Endothelial cell of umbilical vein (primary cell): ENCODE measurements around the gene GBF1. TPM values are rescaled to one million over a fixed set of nuclear protein-coding genes. Genes with fewer than 3 reads are reported as not detected.

ENCODE experiments used
- BruUV-seq: library from RNA; stranded (reverse); fragments of 400-500 nt; replicated peaks from 2 replicates; lab custom pipeline; 2021; lab: Mats Ljungman, UMichigan
- CTCF ChIA-PET: fragments of 300-600, 350-600 bp; sonication (Branson Sonifier 250); formaldehyde crosslinking; loops from one replicate; lab custom pipeline; 2021; ENCODE audit warnings: antibody characterized with exemption, inconsistent platforms; lab: Charles Lee
- POLR2A ChIA-PET: fragments of 300-600, 350-600 bp; sonication (Branson Sonifier 250); formaldehyde crosslinking; loops from one replicate; lab custom pipeline; 2021; ENCODE audit warnings: antibody characterized with exemption, inconsistent platforms; lab: Charles Lee
- DNase-seq: peaks from one replicate; pipeline ENCODE4 v3.0.0-alpha.2; 2011; ENCODE audit warnings: low read depth, low spot score
- FAIRE-seq: peaks from 2 replicates; lab custom pipeline; 2011; peaks lifted over from hg19 to GRCh38; lab: Jason Lieb, UNC
- H2AFZ ChIP-seq: 2 replicates; pipeline ENCODE4 v1.6.0; 2012; ENCODE audit warnings: low read depth, low read length, control low read depth, inconsistent platforms
- H3K27ac ChIP-seq: 2 replicates; pipeline ENCODE4 v1.5.1; 2011; ENCODE audit warnings: low read depth, mild to moderate bottlenecking, control low read depth, low read length, moderate library complexity; ENCODE audit not compliant: insufficient read depth
- H3K27me3 ChIP-seq, 2 experiments: 2 replicates each; pipeline versions ENCODE4 v1.6.0 to v1.6.1; 2011; ENCODE audit warnings: low read length in 2 of 2, mixed read lengths in 1 of 2; ENCODE audit not compliant: control insufficient read depth in 2 of 2, insufficient read depth in 2 of 2
- H3K36me3 ChIP-seq, 2 experiments: 2 replicates in 1 of 2; 3 replicates in 1 of 2; pipeline ENCODE4 v1.5.1; 2011; ENCODE audit warnings: low read length in 2 of 2, mild to moderate bottlenecking in 1 of 2, moderate library complexity in 1 of 2; ENCODE audit not compliant: control insufficient read depth in 2 of 2, insufficient read depth in 2 of 2; ENCODE audit errors: extremely low read depth in 1 of 2
- H3K4me1 ChIP-seq: 3 replicates; pipeline ENCODE4 v1.5.1; 2011; ENCODE audit warnings: mild to moderate bottlenecking, low read length; ENCODE audit not compliant: control insufficient read depth, insufficient read depth; ENCODE audit errors: extremely low read depth
- H3K4me2 ChIP-seq: 2 replicates; pipeline ENCODE4 v1.6.1; 2011; ENCODE audit warnings: low read length, control low read depth, mixed read lengths; ENCODE audit not compliant: insufficient read depth
- H3K4me3 ChIP-seq, 3 experiments: fragments of 200-600 bp in 1 of 3; sonication (generic), shearing (Covaris generic) in 1 of 3; replicated peaks in 1 of 3; 2 replicates each; pipeline ENCODE4 v1.5.1; 2011 to 2016; ENCODE audit warnings: control low read depth in 3 of 3, low read length in 3 of 3, mild to moderate bottlenecking in 2 of 3, inconsistent platforms in 1 of 3, low read depth in 1 of 3, moderate library complexity in 1 of 3; ENCODE audit not compliant: insufficient read depth in 1 of 3
- H3K79me2 ChIP-seq: 2 replicates; pipeline ENCODE4 v1.6.0; 2012; ENCODE audit warnings: low read length, inconsistent platforms; ENCODE audit not compliant: control insufficient read depth, insufficient read depth
- H3K9ac ChIP-seq: replicated peaks from 2 replicates; pipeline ENCODE3; 2011; ENCODE audit warnings: low read length, control low read depth; ENCODE audit not compliant: insufficient read depth; ENCODE audit errors: extremely low read depth
- H3K9me1 ChIP-seq: replicated peaks from 3 replicates; pipeline ENCODE4 v1.6.0; 2011; ENCODE audit warnings: mild to moderate bottlenecking, low read length; ENCODE audit not compliant: control insufficient read depth, insufficient read depth; ENCODE audit errors: extremely low read depth
- H3K9me3 ChIP-seq: replicated peaks from 2 replicates; pipeline ENCODE4 v1.5.1; 2012; ENCODE audit warnings: low read length, inconsistent platforms; ENCODE audit not compliant: control insufficient read depth, insufficient read depth
- H4K20me1 ChIP-seq: replicated peaks from 2 replicates; pipeline ENCODE3; 2011; ENCODE audit warnings: mild to moderate bottlenecking, low read length; ENCODE audit not compliant: control insufficient read depth, insufficient read depth; ENCODE audit errors: extremely low read depth
- EZH2 ChIP-seq: IDR thresholded peaks from 2 replicates; pipeline ENCODE4 v1.6.1; 2012; ENCODE audit warnings: borderline replicate concordance, low read depth, mild to moderate bottlenecking, moderate library complexity, low read length, inconsistent platforms; ENCODE audit not compliant: severe bottlenecking
- GATA2 ChIP-seq: IDR thresholded peaks from 2 replicates; pipeline ENCODE4 v1.7.0; 2011; ENCODE audit warnings: low read depth, mild to moderate bottlenecking, moderate library complexity, mixed read lengths, low read length; ENCODE audit not compliant: insufficient read length, insufficient read depth
- JUN ChIP-seq: IDR thresholded peaks from 2 replicates; pipeline ENCODE4 v1.6.1; 2011; ENCODE audit warnings: borderline replicate concordance, low read depth; ENCODE audit not compliant: insufficient read length, insufficient read depth
- MYC ChIP-seq: IDR thresholded peaks from one replicate; pipeline ENCODE4 v1.6.1; 2011; ENCODE audit warnings: mild to moderate bottlenecking, low read depth, low read length
- POLR2A ChIP-seq: IDR thresholded peaks from 2 replicates; pipeline ENCODE4 v1.6.1; 2012; ENCODE audit warnings: low read depth, mild to moderate bottlenecking, control low read depth, low read length
- POLR2AphosphoS5 ChIP-seq: IDR thresholded peaks from 2 replicates; pipeline ENCODE4 v1.6.1; 2012; ENCODE audit warnings: low read depth, mild to moderate bottlenecking, control low read depth, low read length, moderate library complexity; ENCODE audit not compliant: insufficient read depth
- dilution Hi-C: fragments of 300-500 bp; cut with MboI; formaldehyde crosslinking; loops from one replicate; pipeline ENCODE4 v1.15.0; 2019; ENCODE audit warnings: low sequenced_read_pairs; ENCODE audit not compliant: extremely low pct_ligation_motif_present
- intact Hi-C: fragments of 100-400 bp; cut with micrococcal nuclease; formaldehyde crosslinking; loops from one replicate; pipeline ENCODE4 v1.10.0; 2022
- polyA plus RNA-seq, 4 experiments: library from polyadenylated mRNA; depleted of rRNA in 3 of 4; stranded (reverse) in 3 of 4; unstranded in 1 of 4; fragments of >200 nt; gene quantifications; 2 replicates each; pipeline versions ENCODE4 v1.2.1 to v1.2.3, GENCODE V29; 2011 to 2012; ENCODE audit warnings: missing spikeins in 1 of 4
- total RNA-seq: library from RNA; stranded (reverse); gene quantifications from 2 replicates; pipeline ENCODE4 v1.2.3, GENCODE V29; 2021
- TF ChIP-seq, protein P1 (sequence below), 2 donors: IDR thresholded peaks; 1 replicate in 1 of 2; 2 replicates in 1 of 2; pipeline ENCODE4 v1.5.1; 2011; ENCODE audit warnings: low read length in 2 of 2, mild to moderate bottlenecking in 2 of 2, moderate library complexity in 2 of 2, control low read depth in 1 of 2, inconsistent platforms in 1 of 2, low read depth in 1 of 2; ENCODE audit not compliant: insufficient read depth in 1 of 2; ENCODE audit errors: extremely low read depth in 1 of 2
- TF ChIP-seq, protein P2 (sequence below): IDR thresholded peaks from 2 replicates; pipeline ENCODE4 v1.6.1; 2011; ENCODE audit not compliant: insufficient read depth, insufficient read length

GBF1 gene
- total and polyA plus RNA-seq, 2 donors (not counting 3 experiments of a cell fraction or from before 2014, with no cell fraction given), result 26.0 to 49.7 TPM

DNA sequence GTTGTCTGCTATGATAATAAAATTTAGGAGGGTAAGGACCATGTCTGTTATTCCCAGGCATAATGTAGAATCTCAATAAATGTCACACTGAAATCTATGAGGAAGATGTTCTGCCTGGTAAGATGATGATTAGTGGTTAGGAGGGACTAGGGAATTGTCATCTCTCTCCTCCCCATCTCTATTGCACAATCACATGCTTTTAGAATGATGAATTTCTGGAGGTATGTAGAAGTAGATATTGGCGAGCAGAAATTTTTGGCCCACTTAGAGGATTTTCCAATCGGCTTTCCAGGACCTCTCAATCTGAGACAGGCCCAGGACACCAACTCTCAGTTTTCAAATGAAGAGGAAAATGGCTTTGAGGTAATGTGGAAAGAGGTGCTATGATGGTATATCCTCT lies 2.0 kb upstream of the GBF1 start:
- Histone ChIP-seq H4K20me1 (peaks cover 3% of the 10 kb centered on the region), H3K27me3 (peaks cover 25 to 26% of the 10 kb centered on the region in 2 experiments), H3K4me2 (no peak overlapping the region), H2AFZ (no peak overlapping the region), H3K4me3 (no peak overlapping the region), H3K27ac (no peak overlapping the region), H3K4me1 (peaks cover 29% of the 10 kb centered on the region), H3K9me1 (no peaks in the 10 kb centered on the region), H3K9me3 (no peaks in the 10 kb centered on the region), H3K79me2 (peaks cover 27% of the 10 kb centered on the region), H3K36me3 (no peaks in the 10 kb centered on the region), H3K9ac (no peak overlapping the region)
- no peak for DNase-seq
- dilution Hi-C loops (loop anchor here (25.0 kb wide), 1 partner anchor 119 kb away; no protein-coding TSS in a partner anchor), intact Hi-C loops (no loop called here)
- TF ChIP-seq, protein P1, sequence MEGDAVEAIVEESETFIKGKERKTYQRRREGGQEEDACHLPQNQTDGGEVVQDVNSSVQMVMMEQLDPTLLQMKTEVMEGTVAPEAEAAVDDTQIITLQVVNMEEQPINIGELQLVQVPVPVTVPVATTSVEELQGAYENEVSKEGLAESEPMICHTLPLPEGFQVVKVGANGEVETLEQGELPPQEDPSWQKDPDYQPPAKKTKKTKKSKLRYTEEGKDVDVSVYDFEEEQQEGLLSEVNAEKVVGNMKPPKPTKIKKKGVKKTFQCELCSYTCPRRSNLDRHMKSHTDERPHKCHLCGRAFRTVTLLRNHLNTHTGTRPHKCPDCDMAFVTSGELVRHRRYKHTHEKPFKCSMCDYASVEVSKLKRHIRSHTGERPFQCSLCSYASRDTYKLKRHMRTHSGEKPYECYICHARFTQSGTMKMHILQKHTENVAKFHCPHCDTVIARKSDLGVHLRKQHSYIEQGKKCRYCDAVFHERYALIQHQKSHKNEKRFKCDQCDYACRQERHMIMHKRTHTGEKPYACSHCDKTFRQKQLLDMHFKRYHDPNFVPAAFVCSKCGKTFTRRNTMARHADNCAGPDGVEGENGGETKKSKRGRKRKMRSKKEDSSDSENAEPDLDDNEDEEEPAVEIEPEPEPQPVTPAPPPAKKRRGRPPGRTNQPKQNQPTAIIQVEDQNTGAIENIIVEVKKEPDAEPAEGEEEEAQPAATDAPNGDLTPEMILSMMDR (IDR thresholded peaks at IDR 0.05; ENCODE audit: extremely low read depth in 1 of 2, insufficient read depth in 1 of 2, low read depth in 1 of 2, low read length in 2 of 2), result no peak
- TF ChIP-seq EZH2 (no peak), MYC (no peak), POLR2A (no peak), POLR2AphosphoS5 (no peak), GATA2 (no peak), JUN (no peak)
- TF ChIP-seq, protein P2, sequence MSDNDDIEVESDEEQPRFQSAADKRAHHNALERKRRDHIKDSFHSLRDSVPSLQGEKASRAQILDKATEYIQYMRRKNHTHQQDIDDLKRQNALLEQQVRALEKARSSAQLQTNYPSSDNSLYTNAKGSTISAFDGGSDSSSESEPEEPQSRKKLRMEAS, result no peak
- CTCF ChIA-PET, result interaction anchor here (2.7 kb wide), 1 partner anchor 13 kb away, joined by 36 read pairs; no protein-coding TSS in a partner anchor
- POLR2A ChIA-PET, result no interaction called here
- FAIRE-seq, result no peak
- no TSS peak for BruUV-seq
